H1 (cell line): ENCODE results near the gene KRTAP10-5.

Source experiments
- GABPA ChIP-seq: IDR thresholded peaks from 2 replicates; pipeline ENCODE4 v1.6.1; 2011; ENCODE audit warnings: mild to moderate bottlenecking, low read length, moderate library complexity, borderline replicate concordance; ENCODE audit not compliant: insufficient read depth
- JUN ChIP-seq: IDR thresholded peaks from 2 replicates; pipeline ENCODE4 v1.6.1; 2011; ENCODE audit warnings: low read depth, mild to moderate bottlenecking, improper control_type of control experiment, low read length
- POLR2A ChIP-seq, 2 experiments: IDR thresholded peaks; 1 replicate in 1 of 2; 2 replicates in 1 of 2; pipeline ENCODE4 v1.6.1; 2011; ENCODE audit warnings: low read depth in 2 of 2, low read length in 2 of 2, mild to moderate bottlenecking in 2 of 2; ENCODE audit errors: control extremely low read depth in 1 of 2
- TF ChIP-seq, protein P1 (sequence below), 3 experiments: IDR thresholded peaks; 1 replicate in 2 of 3; 2 replicates in 1 of 3; pipeline versions ENCODE4 v1.5.1 to v1.6.1; 2011; ENCODE audit warnings: low read length in 3 of 3, mild to moderate bottlenecking in 3 of 3, inconsistent platforms in 2 of 3, low read depth in 1 of 3, moderate library complexity in 1 of 3; ENCODE audit not compliant: insufficient read depth in 1 of 3; ENCODE audit errors: control extremely low read depth in 1 of 3
- TF ChIP-seq, protein P2 (sequence below): IDR thresholded peaks from 2 replicates; pipeline ENCODE4 v1.6.1; 2012; ENCODE audit warnings: inconsistent platforms
- TF ChIP-seq, protein P3 (sequence below): IDR thresholded peaks from 2 replicates; pipeline ENCODE4 v1.6.1; 2011; ENCODE audit warnings: low read depth, mild to moderate bottlenecking, low read length; ENCODE audit not compliant: insufficient read depth

DNA sequence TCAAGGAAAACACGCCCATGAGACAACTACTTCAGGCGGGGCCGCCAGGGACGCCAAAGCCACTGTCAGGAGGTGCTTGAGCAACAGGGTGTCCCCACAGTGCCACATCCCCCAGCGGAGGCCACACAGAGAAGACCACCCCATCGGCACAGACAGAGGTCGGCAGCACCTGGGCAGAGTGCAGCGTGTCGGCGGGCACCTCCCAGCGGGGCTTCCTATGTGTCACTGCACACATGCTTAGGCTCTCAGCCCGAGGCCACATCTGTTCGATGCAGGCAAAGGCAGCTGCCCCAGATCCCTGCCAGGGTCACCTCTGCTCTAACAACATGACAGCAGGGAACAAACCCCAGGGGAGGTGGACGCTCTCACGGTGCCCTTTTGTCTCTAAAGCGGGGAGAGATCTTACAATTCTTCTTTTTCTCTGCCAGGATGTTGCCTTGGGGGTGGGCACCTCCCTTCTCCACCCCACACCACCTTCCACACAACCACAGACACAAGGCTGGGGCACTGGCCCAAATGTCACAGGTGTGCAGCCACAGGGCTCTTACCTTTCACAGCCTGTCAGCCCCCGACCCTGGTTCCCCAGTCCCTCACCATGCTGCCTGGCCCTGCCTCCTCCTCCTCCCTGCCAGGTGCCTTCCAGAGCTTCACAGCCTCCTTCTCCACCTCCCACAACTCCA is 35.6 kb upstream of the KRTAP10-5 start:
- TF ChIP-seq, protein P1, sequence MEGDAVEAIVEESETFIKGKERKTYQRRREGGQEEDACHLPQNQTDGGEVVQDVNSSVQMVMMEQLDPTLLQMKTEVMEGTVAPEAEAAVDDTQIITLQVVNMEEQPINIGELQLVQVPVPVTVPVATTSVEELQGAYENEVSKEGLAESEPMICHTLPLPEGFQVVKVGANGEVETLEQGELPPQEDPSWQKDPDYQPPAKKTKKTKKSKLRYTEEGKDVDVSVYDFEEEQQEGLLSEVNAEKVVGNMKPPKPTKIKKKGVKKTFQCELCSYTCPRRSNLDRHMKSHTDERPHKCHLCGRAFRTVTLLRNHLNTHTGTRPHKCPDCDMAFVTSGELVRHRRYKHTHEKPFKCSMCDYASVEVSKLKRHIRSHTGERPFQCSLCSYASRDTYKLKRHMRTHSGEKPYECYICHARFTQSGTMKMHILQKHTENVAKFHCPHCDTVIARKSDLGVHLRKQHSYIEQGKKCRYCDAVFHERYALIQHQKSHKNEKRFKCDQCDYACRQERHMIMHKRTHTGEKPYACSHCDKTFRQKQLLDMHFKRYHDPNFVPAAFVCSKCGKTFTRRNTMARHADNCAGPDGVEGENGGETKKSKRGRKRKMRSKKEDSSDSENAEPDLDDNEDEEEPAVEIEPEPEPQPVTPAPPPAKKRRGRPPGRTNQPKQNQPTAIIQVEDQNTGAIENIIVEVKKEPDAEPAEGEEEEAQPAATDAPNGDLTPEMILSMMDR (IDR thresholded peaks at IDR 0.05; ENCODE audit: control extremely low read depth in 1 of 3, insufficient read depth in 1 of 3, low read depth in 1 of 3, low read length in 3 of 3) = no peak
- TF ChIP-seq POLR2A (IDR thresholded peaks at IDR 0.05; ENCODE audit: control extremely low read depth in 1 of 2, low read depth in 2 of 2, low read length in 2 of 2) = no peak
- TF ChIP-seq, protein P2, sequence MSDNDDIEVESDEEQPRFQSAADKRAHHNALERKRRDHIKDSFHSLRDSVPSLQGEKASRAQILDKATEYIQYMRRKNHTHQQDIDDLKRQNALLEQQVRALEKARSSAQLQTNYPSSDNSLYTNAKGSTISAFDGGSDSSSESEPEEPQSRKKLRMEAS = no peak
- no peak for TF ChIP-seq GABPA
- no peak for TF ChIP-seq JUN
- TF ChIP-seq, protein P3, sequence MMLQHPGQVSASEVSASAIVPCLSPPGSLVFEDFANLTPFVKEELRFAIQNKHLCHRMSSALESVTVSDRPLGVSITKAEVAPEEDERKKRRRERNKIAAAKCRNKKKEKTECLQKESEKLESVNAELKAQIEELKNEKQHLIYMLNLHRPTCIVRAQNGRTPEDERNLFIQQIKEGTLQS = no peak
